Measurements from ENCODE around the gene MARCHF3. TPM values are rescaled to one million over a fixed set of nuclear protein-coding genes. Genes with fewer than 3 reads are reported as not detected.

MARCHF3 gene
- total and polyA plus RNA-seq, 2 of the 13 experiments (the other 11 are each of a cell fraction or from before 2014, with no cell fraction given): 4.8 to 11.9 TPM

- ChIA-PET CTCF (ENCODE audit: low intra/inter-chr PET ratio, low total read pairs) (no interaction called here), POLR2A (no interaction called here)
- intact Hi-C loops (cut with micrococcal nuclease; ENCODE audit: unreplicated experiment): no loop called here
- no peaks in the 10 kb centered on the region for H4K20me1 ChIP-seq (ENCODE audit: insufficient read depth, low read length)
- no peaks in the 10 kb centered on the region for H3K9me3 ChIP-seq (ENCODE audit: low read length)
- WGBS (ENCODE audit: low lambda C conversion rate): 96% methylated on average over 6 of the region's 6 CpGs
- FAIRE-seq: no peak
- in situ Hi-C loops (cut with HindIII; ENCODE audit: extremely low pct_ligation_motif_present, low pct_unique_long_range_greater_than_20kb): no loop called here
- H3K27ac ChIP-seq (ENCODE audit: extremely low read length, insufficient read depth, low read length): no peak overlapping the region
- no peaks in the 10 kb centered on the region for H3K27me3 ChIP-seq (ENCODE audit: control insufficient read depth in 1 of 2, insufficient read depth in 2 of 2, low read length in 2 of 2)
- H3K4me1 ChIP-seq (ENCODE audit: insufficient read depth, low read length): no peaks in the 10 kb centered on the region
- H3K36me3 ChIP-seq (replicated peaks in 1 of 2; ENCODE audit: control insufficient read depth in 1 of 2, insufficient read depth in 2 of 2, low read length in 2 of 2): no peaks in the 10 kb centered on the region; a peak in 1 of 5 replicates
- ATAC-seq: no peak
- no peak for DNase-seq (ENCODE audit: low spot score)
- no peak overlapping the region for H2AFZ ChIP-seq (ENCODE audit: low read length)
- TF ChIP-seq SALL2 (CRISPR knock-in tag; IDR thresholded peaks at IDR 0.05): no peak
- no peak for TF ChIP-seq HMGA1 (CRISPR knock-in tag; conservative IDR thresholded peaks at IDR 0.05)
- TF ChIP-seq ZBTB26 (CRISPR knock-in tag; IDR thresholded peaks at IDR 0.05; ENCODE audit: borderline replicate concordance): no peak
- TF ChIP-seq ZFP36L2 (CRISPR knock-in tag; IDR thresholded peaks at IDR 0.05): no peak
- TF ChIP-seq ZKSCAN1 (IDR thresholded peaks at IDR 0.05; ENCODE audit: low read length): no peak
- no peak for TF ChIP-seq NFIC (IDR thresholded peaks at IDR 0.05; ENCODE audit: low read length)
- TF ChIP-seq STAT5B (CRISPR knock-in tag; IDR thresholded peaks at IDR 0.05): no peak
- H3K4me3 ChIP-seq (replicated peaks in 1 of 3; ENCODE audit: insufficient read depth in 1 of 3, low read depth in 2 of 3, low read length in 3 of 3): no peak overlapping the region
- BruUV-seq (replicated peaks): no TSS peak
- no peak overlapping the region for H3K9ac ChIP-seq (ENCODE audit: insufficient read depth, low read depth, low read length)
- H3K79me2 ChIP-seq (ENCODE audit: insufficient read depth, low read length): no peaks in the 10 kb centered on the region
- no peak overlapping the region for H3K4me2 ChIP-seq (ENCODE audit: low read depth, low read length)
Measured at GRCh38 chr5:126871441-126871840, 158.9 kb downstream of the MARCHF3 start.

- DNase-seq (ENCODE audit: low spot score) (no peak), ATAC-seq (no peak), FAIRE-seq (no peak)
- H3K79me2 ChIP-seq (ENCODE audit: insufficient read depth, low read length): no peaks in the 10 kb centered on the region
- TF ChIP-seq ZSCAN5A (CRISPR knock-in tag; IDR thresholded peaks at IDR 0.05; ENCODE audit: borderline replicate concordance): no peak
- H3K9me3 ChIP-seq (ENCODE audit: low read length): no peaks in the 10 kb centered on the region
- POLR2A ChIA-PET: no interaction called here
- H3K27ac ChIP-seq (ENCODE audit: extremely low read length, insufficient read depth, low read length): no peak overlapping the region
- H3K4me1 ChIP-seq (ENCODE audit: insufficient read depth, low read length): no peaks in the 10 kb centered on the region
- H3K27me3 ChIP-seq (ENCODE audit: control insufficient read depth in 1 of 2, insufficient read depth in 2 of 2, low read length in 2 of 2): no peaks in the 10 kb centered on the region
- H4K20me1 ChIP-seq (ENCODE audit: insufficient read depth, low read length): no peaks in the 10 kb centered on the region
- H3K36me3 ChIP-seq (replicated peaks in 1 of 2; ENCODE audit: control insufficient read depth in 1 of 2, insufficient read depth in 2 of 2, low read length in 2 of 2): no peaks in the 10 kb centered on the region; a peak in 1 of 5 replicates
- H2AFZ ChIP-seq (ENCODE audit: low read length): no peak overlapping the region
- BruUV-seq (replicated peaks): no TSS peak
- CTCF ChIA-PET (ENCODE audit: low intra/inter-chr PET ratio, low total read pairs): no interaction called here
- in situ Hi-C loops (cut with HindIII; ENCODE audit: extremely low pct_ligation_motif_present, low pct_unique_long_range_greater_than_20kb): no loop called here
- no peak overlapping the region for H3K4me3 ChIP-seq (replicated peaks in 1 of 3; ENCODE audit: insufficient read depth in 1 of 3, low read depth in 2 of 3, low read length in 3 of 3)
- H3K9ac ChIP-seq (ENCODE audit: insufficient read depth, low read depth, low read length): no peak overlapping the region
- intact Hi-C loops (cut with micrococcal nuclease; ENCODE audit: unreplicated experiment): no loop called here
- WGBS (ENCODE audit: low lambda C conversion rate): 96% methylated on average over 22 of the region's 22 CpGs
- no peak overlapping the region for H3K4me2 ChIP-seq (ENCODE audit: low read depth, low read length)
Measured at GRCh38 chr5:126869005-126869451, 161.3 kb downstream of the MARCHF3 start.
